HepG2 (cell line): Measurements from ENCODE around the gene CBLB. TPM values are rescaled to one million over a fixed set of nuclear protein-coding genes. Genes with fewer than 3 reads are reported as not detected.

Source experiments
- ATAC-seq: fragments of 200-7000 bp; cut with Tn5 transposase; 3 replicates; pipeline ENCODE4 v1.9.1; 2020; ENCODE audit warnings: mild to moderate bottlenecking, moderate library complexity
- BruUV-seq: library from RNA; stranded (reverse); fragments of 400-500 nt; replicated peaks from 2 replicates; lab custom pipeline; 2021; lab: Mats Ljungman, UMichigan
- CTCF ChIA-PET: fragments of 300-600 bp; formaldehyde crosslinking; extraction: SDS; loops from one replicate; lab custom pipeline; 2021; ENCODE audit warnings: low total read pairs, inconsistent platforms, low intra/inter-chr PET ratio; lab: Yijun Ruan, JAX
- POLR2A ChIA-PET: fragments of 350-600 bp; sonication (Branson Sonifier 250); formaldehyde crosslinking; loops from one replicate; lab custom pipeline; 2020; ENCODE audit warnings: antibody characterized with exemption, inconsistent platforms; lab: Yijun Ruan, JAX
- DNase-seq: peaks from one replicate; pipeline ENCODE4 v3.0.0-alpha.2; 2015; ENCODE audit warnings: low spot score
- FAIRE-seq: peaks from 3 replicates; lab custom pipeline; 2011; peaks lifted over from hg19 to GRCh38; lab: Jason Lieb, UNC
- H2AFZ ChIP-seq: one replicate; pipeline ENCODE4 v1.6.1; 2011; ENCODE audit warnings: low read length, inconsistent platforms
- H3K27ac ChIP-seq: fragments of 300-600 bp; 3 replicates; pipeline ENCODE4 v1.8.0; 2011; ENCODE audit warnings: mixed run types, mild to moderate bottlenecking, mixed read lengths, low read length, inconsistent platforms; ENCODE audit not compliant: insufficient read depth; ENCODE audit errors: extremely low read length
- H3K27me3 ChIP-seq, 2 experiments: fragments of 200-600 bp in 1 of 2; 2 replicates in 1 of 2; 3 replicates in 1 of 2; pipeline versions ENCODE4 v1.6.0 to v1.8.0; 2011; ENCODE audit warnings: low read length in 2 of 2, mild to moderate bottlenecking in 2 of 2, moderate library complexity in 2 of 2, inconsistent platforms in 1 of 2; ENCODE audit not compliant: insufficient read depth in 2 of 2, control insufficient read depth in 1 of 2
- H3K36me3 ChIP-seq, 2 experiments: fragments of 200-600 bp in 1 of 2; replicated peaks in 1 of 2; 2 replicates in 1 of 2; 3 replicates in 1 of 2; pipeline versions ENCODE4 v1.5.1 to v1.8.0; 2011; ENCODE audit warnings: low read length in 2 of 2, inconsistent platforms in 1 of 2; ENCODE audit not compliant: insufficient read depth in 2 of 2, control insufficient read depth in 1 of 2
- H3K4me1 ChIP-seq: 2 replicates; pipeline ENCODE4 v1.5.1; 2012; ENCODE audit warnings: low read length, inconsistent platforms; ENCODE audit not compliant: insufficient read depth
- H3K4me2 ChIP-seq: 2 replicates; pipeline ENCODE4 v1.6.0; 2011; ENCODE audit warnings: low read depth, low read length, inconsistent platforms
- H3K4me3 ChIP-seq, 3 experiments: fragments of 200-600 bp in 1 of 3; sonication (generic), shearing (Covaris generic) in 1 of 3; replicated peaks in 1 of 3; 2 replicates each; pipeline ENCODE4 v1.5.1; 2011 to 2016; ENCODE audit warnings: low read length in 3 of 3, inconsistent platforms in 2 of 3, low read depth in 2 of 3, mild to moderate bottlenecking in 2 of 3, control low read depth in 1 of 3, mixed read lengths in 1 of 3; ENCODE audit not compliant: insufficient read depth in 1 of 3
- H3K79me2 ChIP-seq: one replicate; pipeline ENCODE4 v1.6.1; 2011; ENCODE audit warnings: low read length, inconsistent platforms; ENCODE audit not compliant: insufficient read depth
- H3K9ac ChIP-seq: 2 replicates; pipeline ENCODE4 v1.6.0; 2011; ENCODE audit warnings: mild to moderate bottlenecking, low read depth, low read length, inconsistent platforms; ENCODE audit not compliant: insufficient read depth
- H3K9me3 ChIP-seq: 2 replicates; pipeline ENCODE4 v1.5.1; 2012; ENCODE audit warnings: mild to moderate bottlenecking, low read length
- H4K20me1 ChIP-seq: 2 replicates; pipeline ENCODE4 v1.6.0; 2011; ENCODE audit warnings: inconsistent platforms, mild to moderate bottlenecking, low read length, moderate library complexity; ENCODE audit not compliant: insufficient read depth
- ARID2 ChIP-seq: sonication (generic); formaldehyde crosslinking; IDR thresholded peaks from 2 replicates; pipeline ENCODE4 v1.8.1; 2022; ENCODE audit warnings: mild to moderate bottlenecking, missing genetic modification reagents, borderline replicate concordance
- HDAC6 ChIP-seq: fragments of 200-600 bp; sonication (generic); IDR thresholded peaks from 2 replicates; pipeline ENCODE4 v1.7.0; 2017; ENCODE audit warnings: mild to moderate bottlenecking, antibody characterized with exemption, low read length, low read depth
- NFYC ChIP-seq: IDR thresholded peaks from 2 replicates; pipeline ENCODE4 v1.6.1; 2016; ENCODE audit warnings: missing genetic modification reagents, missing compliant biosample characterization
- PHB2 ChIP-seq: fragments of 450-650 bp; IDR thresholded peaks from 2 replicates; pipeline ENCODE4 v1.6.1; 2018; ENCODE audit not compliant: partially characterized antibody
- SNAI1 ChIP-seq: sonication (generic); formaldehyde crosslinking; IDR thresholded peaks from 2 replicates; pipeline ENCODE4 v1.5.0; 2020; ENCODE audit warnings: mild to moderate bottlenecking, missing genetic modification reagents, borderline replicate concordance
- TEAD3 ChIP-seq: optimal IDR thresholded peaks from 2 replicates; pipeline ENCODE3; 2016; ENCODE audit warnings: borderline replicate concordance
- ZNF138 ChIP-seq: sonication (generic); formaldehyde crosslinking; IDR thresholded peaks from 2 replicates; pipeline ENCODE4 v1.5.0; 2020; ENCODE audit warnings: mild to moderate bottlenecking, low read depth, missing genetic modification reagents
- ZNF589 ChIP-seq: sonication (generic); formaldehyde crosslinking; conservative IDR thresholded peaks from 2 replicates; pipeline ENCODE4 v1.8.0; 2022; ENCODE audit warnings: mild to moderate bottlenecking, moderate library complexity, missing genetic modification reagents
- ZNF605 ChIP-seq: sonication (generic); formaldehyde crosslinking; IDR thresholded peaks from 2 replicates; pipeline ENCODE4 v1.8.0; 2022; ENCODE audit warnings: mild to moderate bottlenecking, missing genetic modification reagents
- ZNF772 ChIP-seq: sonication (generic); formaldehyde crosslinking; IDR thresholded peaks from 2 replicates; pipeline ENCODE4 v1.5.0; 2020; ENCODE audit warnings: mild to moderate bottlenecking, missing genetic modification reagents
- whole genome bisulfite sequencing: methylation state at CpG from one replicate; pipeline ENCODE4 v1.1.6; 2017; ENCODE audit warnings: low lambda C conversion rate; 5-methylcytosine and 5-hydroxymethylcytosine counted together
- in situ Hi-C: cut with HindIII; loops from 2 replicates; pipeline ENCODE4 v1.10.0; 2017; ENCODE audit warnings: low pct_unique_long_range_greater_than_20kb; ENCODE audit not compliant: extremely low pct_ligation_motif_present
- intact Hi-C: fragments of 100-400 bp; cut with micrococcal nuclease; formaldehyde crosslinking; loops from one replicate; pipeline ENCODE4 v1.10.0; 2022; ENCODE audit not compliant: unreplicated experiment
- polyA plus RNA-seq, 8 experiments: library from polyadenylated mRNA; depleted of rRNA in 3 of 8; stranded (reverse) in 7 of 8; unstranded in 1 of 8; fragments of >200 nt; fragmentation: Illumina TruSeq in 4 of 8; extraction: Trizol in 4 of 8; gene quantifications; 2 replicates each; pipeline versions ENCODE4 v1.2.1 to v1.2.3, GENCODE V29; 2011 to 2016; ENCODE audit warnings: low read depth in 4 of 8, missing spikeins in 1 of 8, mixed read lengths in 1 of 8; ENCODE audit not compliant: insufficient read depth in 1 of 8
- total RNA-seq, 5 experiments: library from RNA; depleted of rRNA; stranded (reverse); fragments of >200 nt; fragmentation: Illumina TruSeq; extraction: Trizol; gene quantifications; 2 replicates each; pipeline ENCODE4 v1.2.3, GENCODE V29; 2016; ENCODE audit warnings: low read depth in 1 of 5
- TF ChIP-seq, protein P1 (sequence below): sonication (generic); formaldehyde crosslinking; IDR thresholded peaks from 2 replicates; pipeline ENCODE4 v1.5.0; 2020; ENCODE audit warnings: mild to moderate bottlenecking, missing genetic modification reagents, borderline replicate concordance
- TF ChIP-seq, protein P2 (sequence below): IDR thresholded peaks from 2 replicates; pipeline ENCODE4 v1.6.1; 2018; ENCODE audit warnings: missing genetic modification reagents, mild to moderate bottlenecking, missing compliant biosample characterization
- TF ChIP-seq, protein P3 (sequence below): sonication (generic); formaldehyde crosslinking; IDR thresholded peaks from 2 replicates; pipeline ENCODE4 v1.4.0; 2020; ENCODE audit warnings: missing genetic modification reagents, borderline replicate concordance

The CBLB gene
- total and polyA plus RNA-seq, 2 of the 13 experiments (the other 11 are each of a cell fraction or from before 2014, with no cell fraction given), result 9.8 to 16.4 TPM

DNA sequence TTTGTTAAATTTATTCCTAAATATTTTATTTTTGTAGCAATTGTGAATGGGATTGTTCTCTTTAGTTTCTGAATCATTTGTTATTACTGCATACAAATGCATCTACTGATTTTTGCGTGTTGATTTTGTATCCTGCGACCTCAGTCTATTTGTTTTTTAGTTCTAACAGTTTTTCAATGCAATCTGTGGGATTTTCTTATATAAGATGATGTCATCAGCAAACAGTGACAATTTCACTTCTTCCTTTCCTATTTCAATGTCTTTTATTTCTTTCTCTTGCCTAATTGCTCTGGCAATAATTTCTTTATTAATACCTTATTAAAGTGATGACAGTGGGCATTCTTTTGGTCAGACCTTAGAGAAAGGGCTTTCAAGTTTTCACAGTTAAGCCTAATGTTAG lies 48.0 kb upstream of the CBLB start (continued):
- TF ChIP-seq, protein P1, sequence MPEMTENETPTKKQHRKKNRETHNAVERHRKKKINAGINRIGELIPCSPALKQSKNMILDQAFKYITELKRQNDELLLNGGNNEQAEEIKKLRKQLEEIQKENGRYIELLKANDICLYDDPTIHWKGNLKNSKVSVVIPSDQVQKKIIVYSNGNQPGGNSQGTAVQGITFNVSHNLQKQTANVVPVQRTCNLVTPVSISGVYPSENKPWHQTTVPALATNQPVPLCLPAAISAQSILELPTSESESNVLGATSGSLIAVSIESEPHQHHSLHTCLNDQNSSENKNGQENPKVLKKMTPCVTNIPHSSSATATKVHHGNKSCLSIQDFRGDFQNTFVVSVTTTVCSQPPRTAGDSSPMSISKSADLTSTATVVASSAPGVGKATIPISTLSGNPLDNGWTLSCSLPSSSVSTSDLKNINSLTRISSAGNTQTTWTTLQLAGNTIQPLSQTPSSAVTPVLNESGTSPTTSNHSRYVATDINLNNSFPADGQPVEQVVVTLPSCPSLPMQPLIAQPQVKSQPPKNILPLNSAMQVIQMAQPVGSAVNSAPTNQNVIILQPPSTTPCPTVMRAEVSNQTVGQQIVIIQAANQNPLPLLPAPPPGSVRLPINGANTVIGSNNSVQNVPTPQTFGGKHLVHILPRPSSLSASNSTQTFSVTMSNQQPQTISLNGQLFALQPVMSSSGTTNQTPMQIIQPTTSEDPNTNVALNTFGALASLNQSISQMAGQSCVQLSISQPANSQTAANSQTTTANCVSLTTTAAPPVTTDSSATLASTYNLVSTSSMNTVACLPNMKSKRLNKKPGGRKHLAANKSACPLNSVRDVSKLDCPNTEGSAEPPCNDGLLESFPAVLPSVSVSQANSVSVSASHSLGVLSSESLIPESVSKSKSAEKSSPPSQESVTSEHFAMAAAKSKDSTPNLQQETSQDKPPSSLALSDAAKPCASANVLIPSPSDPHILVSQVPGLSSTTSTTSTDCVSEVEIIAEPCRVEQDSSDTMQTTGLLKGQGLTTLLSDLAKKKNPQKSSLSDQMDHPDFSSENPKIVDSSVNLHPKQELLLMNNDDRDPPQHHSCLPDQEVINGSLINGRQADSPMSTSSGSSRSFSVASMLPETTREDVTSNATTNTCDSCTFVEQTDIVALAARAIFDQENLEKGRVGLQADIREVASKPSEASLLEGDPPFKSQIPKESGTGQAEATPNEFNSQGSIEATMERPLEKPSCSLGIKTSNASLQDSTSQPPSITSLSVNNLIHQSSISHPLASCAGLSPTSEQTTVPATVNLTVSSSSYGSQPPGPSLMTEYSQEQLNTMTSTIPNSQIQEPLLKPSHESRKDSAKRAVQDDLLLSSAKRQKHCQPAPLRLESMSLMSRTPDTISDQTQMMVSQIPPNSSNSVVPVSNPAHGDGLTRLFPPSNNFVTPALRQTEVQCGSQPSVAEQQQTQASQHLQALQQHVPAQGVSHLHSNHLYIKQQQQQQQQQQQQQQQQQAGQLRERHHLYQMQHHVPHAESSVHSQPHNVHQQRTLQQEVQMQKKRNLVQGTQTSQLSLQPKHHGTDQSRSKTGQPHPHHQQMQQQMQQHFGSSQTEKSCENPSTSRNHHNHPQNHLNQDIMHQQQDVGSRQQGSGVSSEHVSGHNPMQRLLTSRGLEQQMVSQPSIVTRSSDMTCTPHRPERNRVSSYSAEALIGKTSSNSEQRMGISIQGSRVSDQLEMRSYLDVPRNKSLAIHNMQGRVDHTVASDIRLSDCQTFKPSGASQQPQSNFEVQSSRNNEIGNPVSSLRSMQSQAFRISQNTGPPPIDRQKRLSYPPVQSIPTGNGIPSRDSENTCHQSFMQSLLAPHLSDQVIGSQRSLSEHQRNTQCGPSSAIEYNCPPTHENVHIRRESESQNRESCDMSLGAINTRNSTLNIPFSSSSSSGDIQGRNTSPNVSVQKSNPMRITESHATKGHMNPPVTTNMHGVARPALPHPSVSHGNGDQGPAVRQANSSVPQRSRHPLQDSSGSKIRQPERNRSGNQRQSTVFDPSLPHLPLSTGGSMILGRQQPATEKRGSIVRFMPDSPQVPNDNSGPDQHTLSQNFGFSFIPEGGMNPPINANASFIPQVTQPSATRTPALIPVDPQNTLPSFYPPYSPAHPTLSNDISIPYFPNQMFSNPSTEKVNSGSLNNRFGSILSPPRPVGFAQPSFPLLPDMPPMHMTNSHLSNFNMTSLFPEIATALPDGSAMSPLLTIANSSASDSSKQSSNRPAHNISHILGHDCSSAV (CRISPR knock-in tag), result no peak
- no peak for TF ChIP-seq SNAI1
- no peak for TF ChIP-seq ZNF589

DNA sequence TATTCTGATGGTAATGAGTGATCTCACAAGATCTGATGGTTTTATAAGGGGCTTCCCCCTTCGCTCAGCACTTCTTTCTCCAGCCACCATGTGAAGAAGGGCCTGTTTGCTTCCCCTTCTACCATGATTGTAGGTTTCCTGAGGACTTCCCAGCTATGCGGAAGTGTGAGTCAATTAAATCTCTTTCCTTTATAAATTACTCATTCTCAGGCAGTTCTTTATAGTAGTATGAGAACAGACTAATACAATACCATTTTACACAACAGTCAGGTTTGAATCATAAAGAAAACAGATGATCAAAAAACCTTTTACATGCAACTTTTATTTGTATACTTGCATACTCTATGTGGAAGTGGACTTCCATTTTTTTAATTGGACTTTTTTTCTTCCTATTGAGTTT lies 46.7 kb upstream of the CBLB start:
- in situ Hi-C loops, result no loop called here
- no peak for DNase-seq
- ChIA-PET CTCF (no interaction called here), POLR2A (no interaction called here)
- no TSS peak for BruUV-seq
- Histone ChIP-seq H2AFZ (no peak overlapping the region), H3K27me3 (no peaks in the 10 kb centered on the region), H3K9ac (no peak overlapping the region), H3K9me3 (no peaks in the 10 kb centered on the region), H4K20me1 (no peaks in the 10 kb centered on the region), H3K4me2 (no peak overlapping the region), H3K36me3 (no peaks in the 10 kb centered on the region), H3K4me3 (no peak overlapping the region), H3K4me1 (no peaks in the 10 kb centered on the region), H3K27ac (no peak overlapping the region), H3K79me2 (no peaks in the 10 kb centered on the region)
- intact Hi-C loops, result no loop called here
- FAIRE-seq, result no peak
- no peak for ATAC-seq
- 0% methylated on average over 2 of the region's 2 CpGs for WGBS
- TF ChIP-seq, protein P2, sequence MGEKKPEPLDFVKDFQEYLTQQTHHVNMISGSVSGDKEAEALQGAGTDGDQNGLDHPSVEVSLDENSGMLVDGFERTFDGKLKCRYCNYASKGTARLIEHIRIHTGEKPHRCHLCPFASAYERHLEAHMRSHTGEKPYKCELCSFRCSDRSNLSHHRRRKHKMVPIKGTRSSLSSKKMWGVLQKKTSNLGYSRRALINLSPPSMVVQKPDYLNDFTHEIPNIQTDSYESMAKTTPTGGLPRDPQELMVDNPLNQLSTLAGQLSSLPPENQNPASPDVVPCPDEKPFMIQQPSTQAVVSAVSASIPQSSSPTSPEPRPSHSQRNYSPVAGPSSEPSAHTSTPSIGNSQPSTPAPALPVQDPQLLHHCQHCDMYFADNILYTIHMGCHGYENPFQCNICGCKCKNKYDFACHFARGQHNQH (CRISPR knock-in tag), result no peak
- TF ChIP-seq HDAC6 (no peak), ZNF605 (CRISPR knock-in tag) (no peak), ZNF138 (CRISPR knock-in tag) (no peak), ARID2 (no peak), PHB2 (no peak), TEAD3 (CRISPR knock-in tag) (no peak), NFYC (CRISPR knock-in tag) (no peak), ZNF772 (CRISPR knock-in tag) (no peak)
- TF ChIP-seq, protein P3, sequence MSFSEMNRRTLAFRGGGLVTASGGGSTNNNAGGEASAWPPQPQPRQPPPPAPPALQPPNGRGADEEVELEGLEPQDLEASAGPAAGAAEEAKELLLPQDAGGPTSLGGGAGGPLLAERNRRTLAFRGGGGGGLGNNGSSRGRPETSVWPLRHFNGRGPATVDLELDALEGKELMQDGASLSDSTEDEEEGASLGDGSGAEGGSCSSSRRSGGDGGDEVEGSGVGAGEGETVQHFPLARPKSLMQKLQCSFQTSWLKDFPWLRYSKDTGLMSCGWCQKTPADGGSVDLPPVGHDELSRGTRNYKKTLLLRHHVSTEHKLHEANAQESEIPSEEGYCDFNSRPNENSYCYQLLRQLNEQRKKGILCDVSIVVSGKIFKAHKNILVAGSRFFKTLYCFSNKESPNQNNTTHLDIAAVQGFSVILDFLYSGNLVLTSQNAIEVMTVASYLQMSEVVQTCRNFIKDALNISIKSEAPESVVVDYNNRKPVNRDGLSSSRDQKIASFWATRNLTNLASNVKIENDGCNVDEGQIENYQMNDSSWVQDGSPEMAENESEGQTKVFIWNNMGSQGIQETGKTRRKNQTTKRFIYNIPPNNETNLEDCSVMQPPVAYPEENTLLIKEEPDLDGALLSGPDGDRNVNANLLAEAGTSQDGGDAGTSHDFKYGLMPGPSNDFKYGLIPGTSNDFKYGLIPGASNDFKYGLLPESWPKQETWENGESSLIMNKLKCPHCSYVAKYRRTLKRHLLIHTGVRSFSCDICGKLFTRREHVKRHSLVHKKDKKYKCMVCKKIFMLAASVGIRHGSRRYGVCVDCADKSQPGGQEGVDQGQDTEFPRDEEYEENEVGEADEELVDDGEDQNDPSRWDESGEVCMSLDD (CRISPR knock-in tag), result no peak
